22Rv1 (cell line): ENCODE measurements around the gene MAP3K5.

Experiments
- CTCF ChIP-seq: fragments of 450-650 bp; IDR thresholded peaks from 2 replicates; pipeline ENCODE4 v1.5.1; 2017; ENCODE audit warnings: mild to moderate bottlenecking
- ZFX ChIP-seq: fragments of 450-650 bp; IDR thresholded peaks from 2 replicates; pipeline ENCODE4 v1.6.1; 2017; ENCODE audit warnings: antibody characterized with exemption, borderline replicate concordance

- no peak for TF ChIP-seq CTCF
- TF ChIP-seq ZFX: no peak
These were observed 1.6 kb downstream of the MAP3K5 start for GRCh38 chr6:136790411-136791295.
